Osteoblast (primary cell): ENCODE data around the gene ZER1. TPM values are rescaled to one million over a fixed set of nuclear protein-coding genes. Genes with fewer than 3 reads are reported as not detected.
"Not testable (repeated sequence)": the region's sequence is repeated elsewhere in the genome, so short reads cannot be mapped to it uniquely, and the experiment has no call there.

Experiments
- DNase-seq: peaks from one replicate; pipeline ENCODE4 v3.0.0; 2011; ENCODE audit warnings: low spot score, mixed read lengths; ENCODE audit not compliant: insufficient read length; ENCODE audit errors: missing footprints
- H2AFZ ChIP-seq: 2 replicates; pipeline ENCODE4 v1.6.0; 2011; ENCODE audit warnings: mild to moderate bottlenecking, low read length
- H3K27ac ChIP-seq: 2 replicates; pipeline ENCODE4 v1.5.1; 2011; ENCODE audit warnings: mild to moderate bottlenecking, low read depth, low read length, moderate library complexity
- H3K27me3 ChIP-seq: 2 replicates; pipeline ENCODE4 v1.6.0; 2012; ENCODE audit warnings: mild to moderate bottlenecking, control low read depth, inconsistent platforms, low read length, moderate library complexity; ENCODE audit not compliant: insufficient read depth
- H3K36me3 ChIP-seq: 2 replicates; pipeline ENCODE4 v1.5.1; 2011; ENCODE audit warnings: mild to moderate bottlenecking, low read length, control low read depth, moderate library complexity; ENCODE audit not compliant: insufficient read depth
- H3K4me1 ChIP-seq: 2 replicates; pipeline ENCODE4 v1.5.1; 2011; ENCODE audit warnings: mild to moderate bottlenecking, low read length, control low read depth, moderate library complexity; ENCODE audit not compliant: insufficient read depth
- H3K4me2 ChIP-seq: 2 replicates; pipeline ENCODE4 v1.6.0; 2011; ENCODE audit warnings: mild to moderate bottlenecking, low read length; ENCODE audit not compliant: insufficient read depth
- H3K4me3 ChIP-seq: fragments of 200-600 bp; sonication (generic); 3 replicates; pipeline ENCODE4 v1.5.1; 2012; ENCODE audit warnings: mild to moderate bottlenecking, low read length, inconsistent platforms; ENCODE audit not compliant: insufficient read depth
- H3K79me2 ChIP-seq: 2 replicates; pipeline ENCODE4 v1.6.0; 2012; ENCODE audit warnings: mild to moderate bottlenecking, low read length, control low read depth, inconsistent platforms; ENCODE audit not compliant: insufficient read depth
- H3K9me3 ChIP-seq: 2 replicates; pipeline ENCODE4 v1.5.1; 2011; ENCODE audit warnings: low read depth, low read length, control low read depth
- H4K20me1 ChIP-seq: 2 replicates; pipeline ENCODE4 v1.6.0; 2012; ENCODE audit warnings: mild to moderate bottlenecking, low read length, control low read depth; ENCODE audit not compliant: insufficient read depth
- CTCF ChIP-seq: IDR thresholded peaks from 2 replicates; pipeline ENCODE4 v1.5.1; 2011; ENCODE audit warnings: mild to moderate bottlenecking, low read depth, low read length, moderate library complexity; ENCODE audit errors: extremely low read depth
- total RNA-seq: library from RNA; depleted of rRNA; stranded (reverse); fragments of >200 nt; gene quantifications from 2 replicates; pipeline ENCODE4 v1.2.3, GENCODE V29; 2012

The ZER1 gene
- total RNA-seq, 1 donor, result 26.4 TPM

GRCh38 chr9:128781187-128782070 lies 9.7 kb upstream of the ZER1 start:
- Histone ChIP-seq H3K27ac (no peak overlapping the region), H3K4me2 (no peak overlapping the region), H3K4me3 (no peak overlapping the region), H3K36me3 (no peaks in the 10 kb centered on the region), H2AFZ (no peak overlapping the region), H3K27me3 (no peaks in the 10 kb centered on the region), H3K79me2 (no peaks in the 10 kb centered on the region), H3K4me1 (no peaks in the 10 kb centered on the region), H3K9me3 (no peaks in the 10 kb centered on the region), H4K20me1 (no peaks in the 10 kb centered on the region)
- DNase-seq, result no peak
- no peak for TF ChIP-seq CTCF

DNA sequence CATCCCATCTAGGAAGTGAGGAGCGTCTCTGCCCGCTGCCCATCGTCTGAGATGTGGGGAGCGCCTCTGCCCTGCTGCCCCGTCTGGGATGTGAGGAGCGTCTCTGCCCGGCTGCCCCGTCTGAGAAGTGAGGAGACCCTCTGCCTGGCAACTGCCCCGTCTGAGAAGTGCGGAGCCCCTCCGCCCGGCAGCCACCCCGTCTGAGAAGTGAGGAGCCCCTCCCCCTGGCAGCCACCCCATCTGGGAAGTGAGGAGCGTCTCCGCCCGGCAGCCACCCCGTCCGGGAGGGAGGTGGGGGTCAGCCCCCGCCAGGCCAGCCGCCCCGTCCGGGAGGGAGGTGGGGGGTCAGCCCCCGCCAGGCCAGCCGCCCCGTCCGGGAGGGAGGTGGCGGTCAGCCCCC lies 8.4 kb upstream of the ZER1 start:
- H3K4me3 ChIP-seq, H3K4me2 ChIP-seq, H3K27ac ChIP-seq, H3K79me2 ChIP-seq, H3K9me3 ChIP-seq, H2AFZ ChIP-seq, H4K20me1 ChIP-seq, DNase-seq, H3K27me3 ChIP-seq, H3K36me3 ChIP-seq, H3K4me1 ChIP-seq: not testable (repeated sequence)

- DNase-seq, result no peak
These were observed 3.1 kb upstream of the ZER1 start for GRCh38 chr9:128774804-128775203.

GRCh38 chr9:128773049-128773448 lies 1.3 kb upstream of the ZER1 start:
- Histone ChIP-seq H3K4me1 (peaks cover 14% of the 10 kb centered on the region), H3K36me3 (no peaks in the 10 kb centered on the region), H3K27ac (no peak overlapping the region), H3K27me3 (no peaks in the 10 kb centered on the region), H3K79me2 (peaks cover 34% of the 10 kb centered on the region), H3K9me3 (no peaks in the 10 kb centered on the region), H4K20me1 (peaks cover 11% of the 10 kb centered on the region), H3K4me3 (no peak overlapping the region), H3K4me2 (no peak overlapping the region), H2AFZ (no peak overlapping the region)
- DNase-seq, result peak; percentile 66
- TF ChIP-seq CTCF, result no peak

More at GRCh38 chr9:128774804-128775203, 3.1 kb upstream of the ZER1 start:
- H3K9me3 ChIP-seq, result no peaks in the 10 kb centered on the region
- H2AFZ ChIP-seq, result no peak overlapping the region
- H3K36me3 ChIP-seq, result no peaks in the 10 kb centered on the region
- peaks cover 6% of the 10 kb centered on the region for H4K20me1 ChIP-seq
- H3K4me2 ChIP-seq, result no peak overlapping the region
- no peak overlapping the region for H3K27ac ChIP-seq
- peaks cover 19% of the 10 kb centered on the region for H3K79me2 ChIP-seq
- no peaks in the 10 kb centered on the region for H3K27me3 ChIP-seq
- TF ChIP-seq CTCF, result no peak
- peaks cover 14% of the 10 kb centered on the region for H3K4me1 ChIP-seq
- H3K4me3 ChIP-seq, result no peak overlapping the region
